ENCODE data around the gene MAP3K14. TPM values are rescaled to one million over a fixed set of nuclear protein-coding genes. Genes with fewer than 3 reads are reported as not detected.

MAP3K14 gene
- total and polyA plus RNA-seq, 10 of the 15 experiments (the other 5 are each of a cell fraction or from before 2014, with no cell fraction given), result 2.1 to 33.3 (median 19.7) TPM

DNA sequence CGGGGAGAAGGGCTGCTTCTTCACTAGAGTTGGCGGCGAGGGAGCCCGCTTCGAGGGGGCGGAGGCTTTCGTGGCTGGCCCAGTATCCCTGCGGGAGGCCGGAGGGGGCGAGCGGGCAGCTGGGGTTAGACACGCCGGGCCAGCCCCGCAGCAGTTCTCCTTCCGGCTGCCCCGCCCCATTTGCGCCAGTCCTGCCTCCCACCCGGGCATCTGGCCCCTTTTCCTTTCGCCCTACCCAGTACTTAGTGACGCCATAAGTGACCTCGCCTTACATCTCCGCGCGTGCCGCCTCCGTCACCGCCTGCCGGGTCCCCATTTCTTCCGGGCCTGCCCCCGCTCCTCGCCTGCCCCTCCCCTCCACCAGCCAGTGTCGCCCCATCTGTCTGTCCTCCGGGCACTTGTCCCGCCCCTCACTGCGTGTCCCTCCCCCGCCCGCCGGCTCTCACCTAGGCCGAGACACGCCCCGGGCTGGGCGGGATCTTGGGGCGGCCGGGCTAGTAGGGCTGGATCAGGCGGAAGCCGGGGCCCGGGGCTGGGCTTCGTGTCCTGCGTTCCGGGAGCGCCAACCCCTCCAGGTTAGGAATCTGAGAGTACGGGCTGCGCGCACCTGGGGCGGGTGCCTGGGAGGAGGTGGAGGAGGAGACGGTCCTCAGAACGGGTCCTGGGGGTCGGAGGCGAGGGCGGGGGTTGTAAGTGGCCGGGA lies 69.2 kb downstream of the MAP3K14 start (continued):
- TF ChIP-seq, protein P1, sequence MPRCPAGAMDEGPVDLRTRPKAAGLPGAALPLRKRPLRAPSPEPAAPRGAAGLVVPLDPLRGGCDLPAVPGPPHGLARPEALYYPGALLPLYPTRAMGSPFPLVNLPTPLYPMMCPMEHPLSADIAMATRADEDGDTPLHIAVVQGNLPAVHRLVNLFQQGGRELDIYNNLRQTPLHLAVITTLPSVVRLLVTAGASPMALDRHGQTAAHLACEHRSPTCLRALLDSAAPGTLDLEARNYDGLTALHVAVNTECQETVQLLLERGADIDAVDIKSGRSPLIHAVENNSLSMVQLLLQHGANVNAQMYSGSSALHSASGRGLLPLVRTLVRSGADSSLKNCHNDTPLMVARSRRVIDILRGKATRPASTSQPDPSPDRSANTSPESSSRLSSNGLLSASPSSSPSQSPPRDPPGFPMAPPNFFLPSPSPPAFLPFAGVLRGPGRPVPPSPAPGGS (IDR thresholded peaks at IDR 0.05; ENCODE audit: borderline replicate concordance, insufficient read depth, low read depth, low read length, poor library complexity, severe bottlenecking), result peak; percentile 57
- TF ChIP-seq POLR2AphosphoS2 (IDR thresholded peaks at IDR 0.05; ENCODE audit: low read depth, low read length), result peak; percentile 84
- peak; percentile 8; the same call in 1 of the 2 replicates for TF ChIP-seq BACH1 (IDR thresholded peaks at IDR 0.05; ENCODE audit: borderline replicate concordance)
- TF ChIP-seq RELA (IDR thresholded peaks at IDR 0.05; ENCODE audit: borderline replicate concordance, partially characterized antibody), result no peak
- no peak for TF ChIP-seq CBFB (IDR thresholded peaks at IDR 0.05; ENCODE audit: low read depth)
- TF ChIP-seq SUZ12 (IDR thresholded peaks at IDR 0.05; ENCODE audit: unreplicated experiment), result no peak
- TF ChIP-seq ATF3 (IDR thresholded peaks at IDR 0.05; ENCODE audit: borderline replicate concordance, extremely low read depth, low read depth, low read length), result no peak
- TF ChIP-seq CREB1 (IDR thresholded peaks at IDR 0.05; ENCODE audit: low read depth), result peak; percentile 99
- TF ChIP-seq ZNF622 (IDR thresholded peaks at IDR 0.05), result no peak
- peak; percentile 26; the same call in 1 of the 2 replicates for TF ChIP-seq NR2F1 (conservative IDR thresholded peaks at IDR 0.05)
- TF ChIP-seq POLR2A (IDR thresholded peaks at IDR 0.05; ENCODE audit: low read depth, low read length), result peak; percentile 91
- no peak for TF ChIP-seq KLF5 (IDR thresholded peaks at IDR 0.05; ENCODE audit: partially characterized antibody)
- peak; percentile 12; the same call in 1 of the 2 replicates for TF ChIP-seq PAX5 (IDR thresholded peaks at IDR 0.05; ENCODE audit: borderline replicate concordance, low read depth, low read length)

Data from GM12878 (cell line).